ENCODE measurements around the gene CLCA1. TPM values are rescaled to one million over a fixed set of nuclear protein-coding genes. Genes with fewer than 3 reads are reported as not detected.

CLCA1 gene
- total RNA-seq = not detected

GRCh38 chr1:86468501-86468977 is at the start of gene CLCA1:
CLCA1 (plus strand) TSS chr1:86468927; CDS start chr1:86468972, 45 bp downstream.
- DNase-seq = no peak

- DNase-seq = peak; percentile 22
These were observed 49.3 kb upstream of the CLCA1 start for GRCh38 chr1:86419277-86419903.

DNA sequence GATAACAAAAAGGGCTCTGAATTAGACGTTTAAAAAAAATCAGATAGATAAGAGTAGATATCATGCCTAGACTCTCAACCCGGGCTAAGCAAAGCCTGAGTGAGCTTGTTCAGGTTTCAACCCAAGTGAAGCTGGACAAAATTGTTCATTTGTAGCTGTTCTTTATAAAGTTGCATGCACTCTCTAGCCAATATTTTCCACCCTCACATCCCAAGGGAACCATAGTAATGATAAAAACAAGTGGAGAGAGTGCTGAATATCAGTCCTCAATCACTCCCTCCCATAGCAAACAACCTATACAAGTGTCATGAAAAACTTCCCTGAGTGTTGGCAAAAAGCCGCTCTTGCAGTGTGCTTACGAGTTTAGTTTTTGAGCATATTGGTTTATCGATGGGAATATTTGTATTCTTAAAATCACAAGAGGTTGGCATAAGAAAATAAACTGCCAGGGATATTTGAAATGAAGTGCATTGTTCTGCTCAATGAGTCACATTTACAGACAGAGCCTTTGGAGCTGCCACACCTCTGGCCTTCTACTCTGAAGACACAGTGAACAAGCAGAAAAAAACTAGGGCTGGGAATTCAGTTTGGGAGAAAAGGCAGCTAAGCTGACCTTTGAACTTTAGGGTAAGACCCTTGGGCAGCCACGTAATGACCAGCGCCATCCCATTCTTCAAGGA is 47.0 kb upstream of the CLCA1 start:
- no peak for DNase-seq

DNA sequence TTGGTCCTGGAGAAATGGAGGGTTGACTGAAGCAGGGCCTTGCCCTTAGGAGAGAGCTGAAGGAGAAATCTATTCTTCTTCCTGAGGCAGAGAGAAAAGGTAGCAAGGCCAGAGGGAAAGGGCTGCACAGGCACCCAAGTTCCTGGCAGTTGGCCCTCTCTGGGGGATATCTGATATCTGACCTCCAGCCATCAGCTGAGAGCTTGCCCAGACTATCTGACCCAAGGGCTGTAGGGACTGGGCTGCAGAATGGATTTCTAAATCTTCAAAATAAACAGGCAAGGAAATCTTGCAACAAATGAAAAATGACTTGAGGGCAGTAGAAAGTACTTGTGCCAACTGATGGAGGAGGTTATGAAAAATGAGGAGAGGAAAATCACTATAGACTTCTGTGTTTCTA is 45.3 kb upstream of the CLCA1 start:
- DNase-seq = no peak

GRCh38 chr1:86423873-86424272 is 44.9 kb upstream of the CLCA1 start, which contains the start of gene CLCA2:
CLCA2 (plus strand) TSS chr1:86424171; CDS start chr1:86424248, 77 bp downstream.
- DNase-seq = no peak

DNA sequence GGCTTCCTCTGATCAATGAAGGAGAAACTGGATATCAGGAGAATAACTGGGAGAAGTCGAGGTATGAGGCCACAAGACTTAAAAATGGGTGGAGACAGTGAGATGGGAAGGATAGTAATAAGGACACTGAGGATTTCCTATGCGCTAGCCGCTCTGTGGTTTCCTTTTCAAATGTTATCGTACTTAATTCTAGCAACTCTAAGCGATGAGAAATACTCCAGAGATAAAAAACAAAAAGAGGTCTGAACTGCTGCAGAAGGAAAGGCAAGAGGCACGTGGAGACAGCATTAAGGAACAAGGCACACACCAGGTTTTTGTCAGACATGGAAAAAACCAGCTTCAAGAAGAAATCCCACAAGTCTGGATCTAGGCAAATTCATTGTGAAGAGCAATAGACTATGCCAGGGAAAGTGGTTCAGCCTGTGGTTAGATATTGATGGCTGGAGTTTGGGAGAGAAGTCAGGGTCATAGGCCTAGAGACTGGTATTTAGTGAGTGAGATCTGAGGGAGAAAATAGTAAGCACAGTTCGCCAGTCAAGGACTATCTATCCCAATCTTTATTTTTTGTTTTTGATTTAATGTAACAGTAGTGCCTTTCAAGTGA is 39.5 kb upstream of the CLCA1 start:
- DNase-seq = no peak

- DNase-seq = peak; percentile 30
These were observed 38.9 kb upstream of the CLCA1 start for GRCh38 chr1:86429835-86430234.

GRCh38 chr1:86430376-86430775 is 38.4 kb upstream of the CLCA1 start:
- peak; percentile 15 for DNase-seq

DNA sequence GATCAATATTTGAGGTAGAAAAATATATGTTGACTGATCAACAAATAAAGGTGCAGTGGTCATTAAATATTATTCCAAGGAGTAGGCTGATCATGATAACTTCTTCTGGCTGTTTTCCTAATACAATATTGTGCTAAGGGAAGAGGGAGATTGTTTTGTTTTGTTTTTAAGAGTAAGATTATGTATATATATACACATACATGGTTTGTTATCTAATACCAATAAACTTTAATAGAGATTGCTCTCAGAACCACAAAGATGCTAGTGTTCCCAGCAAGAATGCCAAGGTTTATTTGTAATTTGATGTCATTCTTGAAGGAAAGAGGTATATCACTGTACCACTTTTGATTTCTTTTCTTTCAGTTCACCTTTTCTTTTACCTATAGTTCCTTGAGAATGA is 34.7 kb upstream of the CLCA1 start:
- DNase-seq = no peak

GRCh38 chr1:86435327-86435726 is 33.4 kb upstream of the CLCA1 start:
- no peak for DNase-seq

GRCh38 chr1:86436041-86436440 is 32.7 kb upstream of the CLCA1 start:
- no peak for DNase-seq

DNA sequence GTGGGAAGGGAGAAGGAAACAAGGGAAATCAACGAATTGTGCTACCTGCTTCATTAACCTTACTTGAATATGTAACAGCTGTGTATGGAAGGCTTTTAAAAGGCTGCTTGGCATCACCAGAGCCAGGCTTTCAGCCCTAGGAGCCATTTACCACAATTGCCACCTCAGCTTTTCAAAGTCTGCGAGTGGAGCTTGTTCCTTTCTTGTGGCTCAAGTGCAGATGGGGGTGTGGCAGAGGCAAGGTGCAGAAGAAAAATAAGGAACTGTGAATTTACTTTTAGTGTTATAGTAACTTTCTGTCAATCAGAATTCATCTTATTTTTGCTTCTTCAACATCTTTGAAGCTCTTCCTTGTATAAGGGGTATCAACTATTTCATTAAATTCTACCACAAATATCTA is 27.1 kb upstream of the CLCA1 start:
- DNase-seq = no peak

- no peak for DNase-seq
These were observed 26.7 kb upstream of the CLCA1 start for GRCh38 chr1:86441997-86442396.

GRCh38 chr1:86445919-86446318 is 22.8 kb upstream of the CLCA1 start:
- DNase-seq = no peak

DNA sequence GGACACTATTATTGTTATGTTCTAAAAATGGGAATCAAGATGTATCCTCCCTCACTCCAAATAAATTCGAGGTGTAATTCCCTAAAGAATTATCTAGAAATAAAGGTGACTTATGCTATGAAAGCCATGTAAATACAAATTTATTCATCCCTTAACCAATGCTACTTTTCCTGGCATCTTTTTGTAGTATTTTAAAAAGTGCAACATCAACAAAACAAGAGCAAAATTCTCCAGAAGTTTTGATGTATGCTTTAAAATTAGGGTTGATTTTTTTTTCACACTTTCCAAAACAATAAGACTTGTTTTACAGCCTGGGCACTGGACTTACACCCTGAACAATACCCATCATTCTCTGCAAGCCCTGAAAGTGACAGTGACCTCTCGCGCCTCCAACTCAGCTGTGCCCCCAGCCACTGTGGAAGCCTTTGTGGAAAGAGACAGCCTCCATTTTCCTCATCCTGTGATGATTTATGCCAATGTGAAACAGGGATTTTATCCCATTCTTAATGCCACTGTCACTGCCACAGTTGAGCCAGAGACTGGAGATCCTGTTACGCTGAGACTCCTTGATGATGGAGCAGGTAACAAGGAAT is 21.4 kb upstream of the CLCA1 start:
- no peak for DNase-seq

GRCh38 chr1:86448670-86449069 is 20.1 kb upstream of the CLCA1 start:
- DNase-seq = no peak

- no peak for DNase-seq
These were observed 19.6 kb upstream of the CLCA1 start for GRCh38 chr1:86449103-86449502.

GRCh38 chr1:86450847-86451246 is 17.9 kb upstream of the CLCA1 start:
- DNase-seq = no peak

DNA sequence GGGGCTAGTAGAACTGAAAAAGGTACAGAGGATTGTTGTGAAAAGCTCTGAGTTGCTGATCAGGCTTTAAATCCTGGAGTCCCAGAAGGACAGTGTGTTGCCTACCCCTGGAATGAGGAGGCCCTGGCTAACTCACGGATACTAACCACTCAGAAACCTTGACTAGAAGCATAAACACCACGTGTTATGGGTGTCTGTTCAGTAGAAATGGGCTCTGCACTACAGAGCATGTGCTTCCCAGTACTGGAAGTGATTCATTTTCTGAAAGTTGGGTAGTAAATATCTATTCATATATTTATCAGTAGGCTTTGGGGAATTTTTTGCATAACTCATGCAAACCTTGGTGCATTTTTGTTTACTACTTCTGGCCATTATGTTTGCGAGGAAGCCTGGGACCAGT is 15.1 kb upstream of the CLCA1 start:
- DNase-seq = no peak

DNA sequence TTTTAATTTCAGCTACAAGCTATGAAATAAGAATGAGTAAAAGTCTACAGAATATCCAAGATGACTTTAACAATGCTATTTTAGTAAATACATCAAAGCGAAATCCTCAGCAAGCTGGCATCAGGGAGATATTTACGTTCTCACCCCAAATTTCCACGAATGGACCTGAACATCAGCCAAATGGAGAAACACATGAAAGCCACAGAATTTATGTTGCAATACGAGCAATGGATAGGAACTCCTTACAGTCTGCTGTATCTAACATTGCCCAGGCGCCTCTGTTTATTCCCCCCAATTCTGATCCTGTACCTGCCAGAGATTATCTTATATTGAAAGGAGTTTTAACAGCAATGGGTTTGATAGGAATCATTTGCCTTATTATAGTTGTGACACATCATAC is 13.7 kb upstream of the CLCA1 start:
- DNase-seq = no peak

- no peak for DNase-seq
These were observed 7.7 kb upstream of the CLCA1 start for GRCh38 chr1:86460998-86461397.

- no peak for DNase-seq
These were observed 7.2 kb upstream of the CLCA1 start for GRCh38 chr1:86461482-86461881.

DNA sequence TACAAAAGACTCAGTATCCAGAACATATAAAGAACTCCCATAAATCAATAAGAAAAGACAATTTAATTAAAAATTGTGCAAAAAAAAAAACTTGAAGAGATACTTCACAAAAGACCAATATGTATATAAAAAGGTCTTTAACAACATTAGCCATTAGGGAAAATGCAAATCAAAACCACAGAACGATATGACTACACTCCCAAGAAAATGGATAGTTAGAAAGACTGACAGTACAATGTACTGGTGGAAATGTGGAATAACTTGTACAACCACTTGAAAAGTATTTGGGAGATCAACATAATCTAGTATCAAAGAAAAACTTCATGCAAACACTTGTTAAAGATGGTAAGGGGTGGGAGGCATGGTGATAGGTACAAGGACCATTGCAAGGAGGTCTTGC is 3.9 kb upstream of the CLCA1 start:
- no peak for DNase-seq

Measured in tongue (tissue), 2 donors.